ENCODE results near the gene GCKR.

GRCh38 chr2:27571197-27571596 lies 74.6 kb downstream of the GCKR start:
- no peak for TF ChIP-seq POLR2AphosphoS5 (IDR thresholded peaks at IDR 0.05; ENCODE audit: low read depth, low read length)
- no peak for TF ChIP-seq TAF1 (IDR thresholded peaks at IDR 0.05; ENCODE audit: borderline replicate concordance, insufficient read depth, low read length)
- no peak for TF ChIP-seq REST (IDR thresholded peaks at IDR 0.05; ENCODE audit: insufficient read depth in 1 of 2, low read depth in 2 of 2, low read length in 2 of 2)
- TF ChIP-seq SIN3A (IDR thresholded peaks at IDR 0.05; ENCODE audit: borderline replicate concordance, insufficient read depth, low read length) = no peak
- TF ChIP-seq FOXP2 (optimal IDR thresholded peaks at IDR 0.05; ENCODE audit: borderline replicate concordance, extremely low read depth, extremely low read length, insufficient read depth) = no peak

All from PFSK-1 (cell line).